ENCODE measurements around the gene SEC24D.

GRCh38 chr4:118765399-118765798 is 70.5 kb downstream of the SEC24D start:
- TF ChIP-seq CTCF (IDR thresholded peaks at IDR 0.05 in 2 of 3, conservative IDR thresholded peaks at IDR 0.05 in 1 of 3; ENCODE audit: insufficient read depth in 2 of 3, low read depth in 1 of 3, low read length in 3 of 3) (no peak), POLR2A (conservative IDR thresholded peaks at IDR 0.05) (no peak), EZH2 (IDR thresholded peaks at IDR 0.05; ENCODE audit: borderline replicate concordance, low read depth, low read length) (no peak), MCM5 (IDR thresholded peaks at IDR 0.05; ENCODE audit: low read depth) (no peak), KAT7 (CRISPR knock-in tag; IDR thresholded peaks at IDR 0.05; ENCODE audit: borderline replicate concordance) (no peak)
